Tibial artery (tissue), 4 donors: ENCODE data around the gene DENND6B.

Source experiments
- DNase-seq, 2 donors: peaks; one replicate each; pipeline ENCODE4 v3.0.0-alpha.2; 2019
- H3K27ac ChIP-seq, 2 donors: fragments of 200-600 bp; sonication (generic) in 1 of 2; 1 replicate in 1 of 2; 2 replicates in 1 of 2; pipeline ENCODE4 v1.5.1; 2018 to 2019; ENCODE audit warnings: mild to moderate bottlenecking in 1 of 2
- H3K27me3 ChIP-seq, 2 donors: fragments of 200-600 bp; sonication (generic) in 1 of 2; one replicate each; pipeline versions ENCODE4 v1.5.1 to v1.6.0; 2016 to 2019
- H3K36me3 ChIP-seq, 3 donors: fragments of 200-600 bp; sonication (generic) in 2 of 3; one replicate each; pipeline ENCODE4 v1.5.1; 2016 to 2019; ENCODE audit warnings: mild to moderate bottlenecking in 2 of 3
- H3K4me1 ChIP-seq, 4 donors: fragments of 200-600 bp; sonication (generic) in 2 of 4; 1 replicate in 3 of 4; 2 replicates in 1 of 4; pipeline ENCODE4 v1.5.1; 2016 to 2019
- H3K4me3 ChIP-seq, 2 donors: fragments of 200-600 bp; sonication (generic) in 1 of 2; 1 replicate in 1 of 2; 2 replicates in 1 of 2; pipeline ENCODE4 v1.5.1; 2018 to 2019; ENCODE audit warnings: mild to moderate bottlenecking in 2 of 2
- H3K9me3 ChIP-seq, 3 donors: fragments of 200-600 bp; sonication (generic) in 1 of 3; one replicate each; pipeline ENCODE4 v1.5.1; 2016 to 2019
- CTCF ChIP-seq, 2 experiments: fragments of 200-600 bp in 1 of 2; fragments of 450-650 bp in 1 of 2; IDR thresholded peaks; one replicate each; pipeline ENCODE4 v1.5.1; 2017 to 2019; ENCODE audit warnings: antibody characterized with exemption in 2 of 2, mild to moderate bottlenecking in 1 of 2, moderate library complexity in 1 of 2
- intact Hi-C: fragments of 100-400 bp; cut with DNase I; formaldehyde crosslinking; loops from one replicate; pipeline ENCODE4 v1.15.0; 2023; ENCODE audit warnings: low total_unique reads

DENND6B gene

GRCh38 chr22:50271519-50271970 is 55.3 kb downstream of the DENND6B start:
- TF ChIP-seq CTCF (IDR thresholded peaks at IDR 0.05), result no peak
- Histone ChIP-seq H3K4me3 (peak overlapping the region; percentile 49 to 54), H3K36me3 (peaks cover 12 to 23% (median 18%) of the 10 kb centered on the region in 3 donors), H3K9me3 (no peaks in the 10 kb centered on the region), H3K27ac (no peak overlapping the region), H3K27me3 (peaks cover 4 to 18% of the 10 kb centered on the region in 2 donors), H3K4me1 (peaks cover 0 to 54% (median 47%) of the 10 kb centered on the region in 4 donors)
- intact Hi-C loops, result no loop called here
- no peak for DNase-seq

- no peak overlapping the region for H3K27ac ChIP-seq
- intact Hi-C loops, result no loop called here
- H3K36me3 ChIP-seq, result peaks cover 11 to 16% (median 11%) of the 10 kb centered on the region in 3 donors
- peak; percentile 73 to 80 for DNase-seq
- no peak for TF ChIP-seq CTCF (IDR thresholded peaks at IDR 0.05)
- peaks cover 4 to 21% of the 10 kb centered on the region in 2 donors for H3K27me3 ChIP-seq
- peak overlapping the region; percentile 49 to 54 for H3K4me3 ChIP-seq
- H3K9me3 ChIP-seq, result no peaks in the 10 kb centered on the region
- peaks cover 0 to 54% (median 47%) of the 10 kb centered on the region in 4 donors for H3K4me1 ChIP-seq
Observed at GRCh38 chr22:50270666-50271394, 56.0 kb downstream of the DENND6B start.

GRCh38 chr22:50269970-50270665 is 56.7 kb downstream of the DENND6B start, which contains the start of gene MAPK11:
Gene MAPK11, minus strand, starts transcription at chr22:50270380. Its CDS starts 88 bp downstream, at chr22:50270292.
- intact Hi-C loops, result no loop called here
- TF ChIP-seq CTCF (IDR thresholded peaks at IDR 0.05), result no peak
- H3K27me3 ChIP-seq, result peaks cover 4 to 21% of the 10 kb centered on the region in 2 donors
- peak within 1 kb of the TSS; percentile 49 to 54 for H3K4me3 ChIP-seq
- peak within 1 kb of the TSS in 1 of 2 donors; percentile 3 for H3K27ac ChIP-seq
- no peak for DNase-seq
- H3K36me3 ChIP-seq, result peaks cover 3 to 9% (median 4%) of the 10 kb centered on the region in 3 donors
- peaks cover 0 to 54% (median 47%) of the 10 kb centered on the region in 4 donors for H3K4me1 ChIP-seq
- no peaks in the 10 kb centered on the region for H3K9me3 ChIP-seq

GRCh38 chr22:50269573-50269969 is 57.2 kb downstream of the DENND6B start:
- Histone ChIP-seq H3K27ac (peak overlapping the region in 1 of 2 donors; percentile 3), H3K4me3 (peak overlapping the region; percentile 49 to 54), H3K4me1 (peaks cover 0 to 54% (median 47%) of the 10 kb centered on the region in 4 donors), H3K36me3 (peaks cover 0 to 5% (median 0%) of the 10 kb centered on the region in 3 donors), H3K27me3 (peaks cover 4 to 25% of the 10 kb centered on the region in 2 donors), H3K9me3 (no peaks in the 10 kb centered on the region)
- DNase-seq, result no peak
- TF ChIP-seq CTCF (IDR thresholded peaks at IDR 0.05), result no peak
- intact Hi-C loops, result no loop called here

GRCh38 chr22:50268655-50269113 is 58.1 kb downstream of the DENND6B start:
- H3K27ac ChIP-seq, result no peak overlapping the region
- H3K9me3 ChIP-seq, result no peaks in the 10 kb centered on the region
- H3K36me3 ChIP-seq, result no peaks in the 10 kb centered on the region
- H3K27me3 ChIP-seq, result peaks cover 4 to 32% of the 10 kb centered on the region in 2 donors
- peaks cover 0 to 54% (median 47%) of the 10 kb centered on the region in 4 donors for H3K4me1 ChIP-seq
- no peak for TF ChIP-seq CTCF (IDR thresholded peaks at IDR 0.05)
- intact Hi-C loops, result no loop called here
- H3K4me3 ChIP-seq, result no peak overlapping the region
- DNase-seq, result no peak
